ENCODE measurements around the gene SPPL3. TPM values are rescaled to one million over a fixed set of nuclear protein-coding genes. Genes with fewer than 3 reads are reported as not detected.

The SPPL3 gene
- total and polyA plus RNA-seq, 7 donors = 7.3 to 24.2 (median 17.5) TPM

DNA sequence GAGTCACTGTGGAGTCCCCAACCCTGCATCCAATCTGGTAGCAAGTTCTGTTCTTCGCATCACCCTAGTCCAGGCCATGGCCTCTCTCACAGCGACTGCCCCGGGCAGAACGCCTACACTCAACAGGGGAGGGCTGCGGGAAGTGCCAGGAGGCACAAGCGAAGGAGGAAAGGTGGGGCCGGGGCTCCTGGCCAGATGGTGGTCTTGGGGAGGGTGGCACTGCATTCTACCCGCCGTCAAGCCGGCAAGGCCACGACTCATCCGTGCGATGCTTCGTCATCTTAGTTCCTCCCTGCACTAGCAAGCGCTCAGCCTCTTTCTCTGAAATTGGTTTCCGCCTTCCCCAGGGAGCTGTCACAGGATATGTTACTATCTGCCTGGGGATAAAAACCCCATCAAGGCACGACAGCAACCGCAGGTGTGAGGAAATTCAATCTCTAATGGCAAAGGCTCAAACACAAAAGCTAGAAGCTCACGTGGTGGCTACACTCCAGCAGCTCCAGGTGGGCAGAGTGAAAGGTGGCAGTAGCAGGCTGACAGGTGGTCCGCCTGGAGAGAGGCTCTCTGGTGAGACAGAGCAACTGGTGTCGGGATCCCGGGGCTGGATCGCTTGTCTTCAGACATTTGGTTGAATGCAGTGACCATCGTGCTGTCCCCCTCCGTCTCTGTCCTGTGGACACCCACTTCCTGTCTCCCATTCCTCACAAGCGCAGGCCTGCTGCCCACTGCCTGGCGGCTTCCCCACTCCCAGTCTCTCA lies 144.4 kb downstream of the SPPL3 start:
- DNase-seq (no peak), ATAC-seq (no peak)
- intact Hi-C loops (cut with DNase I) = loop anchor here in 1 of 2 donors (10.0 kb wide), 1 partner anchor 75 kb away; no protein-coding TSS in a partner anchor
- peaks cover 45% of the 10 kb centered on the region for H3K4me1 ChIP-seq
- peaks cover 3 to 23% of the 10 kb centered on the region in 2 donors for H3K36me3 ChIP-seq (ENCODE audit: insufficient read depth in 1 of 2, low read depth in 1 of 2)
- no peaks in the 10 kb centered on the region for H3K27me3 ChIP-seq (ENCODE audit: insufficient read depth in 3 of 3, low read length in 2 of 3)
- peak overlapping the region; percentile 87 for H3K27ac ChIP-seq
- no peaks in the 10 kb centered on the region for H3K9me3 ChIP-seq
- H3K4me3 ChIP-seq = peak overlapping the region; percentile 41
- TF ChIP-seq, protein P1, sequence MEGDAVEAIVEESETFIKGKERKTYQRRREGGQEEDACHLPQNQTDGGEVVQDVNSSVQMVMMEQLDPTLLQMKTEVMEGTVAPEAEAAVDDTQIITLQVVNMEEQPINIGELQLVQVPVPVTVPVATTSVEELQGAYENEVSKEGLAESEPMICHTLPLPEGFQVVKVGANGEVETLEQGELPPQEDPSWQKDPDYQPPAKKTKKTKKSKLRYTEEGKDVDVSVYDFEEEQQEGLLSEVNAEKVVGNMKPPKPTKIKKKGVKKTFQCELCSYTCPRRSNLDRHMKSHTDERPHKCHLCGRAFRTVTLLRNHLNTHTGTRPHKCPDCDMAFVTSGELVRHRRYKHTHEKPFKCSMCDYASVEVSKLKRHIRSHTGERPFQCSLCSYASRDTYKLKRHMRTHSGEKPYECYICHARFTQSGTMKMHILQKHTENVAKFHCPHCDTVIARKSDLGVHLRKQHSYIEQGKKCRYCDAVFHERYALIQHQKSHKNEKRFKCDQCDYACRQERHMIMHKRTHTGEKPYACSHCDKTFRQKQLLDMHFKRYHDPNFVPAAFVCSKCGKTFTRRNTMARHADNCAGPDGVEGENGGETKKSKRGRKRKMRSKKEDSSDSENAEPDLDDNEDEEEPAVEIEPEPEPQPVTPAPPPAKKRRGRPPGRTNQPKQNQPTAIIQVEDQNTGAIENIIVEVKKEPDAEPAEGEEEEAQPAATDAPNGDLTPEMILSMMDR (IDR thresholded peaks at IDR 0.05) = no peak
- WGBS, 3 donors = 61 to 69% (median 65%) methylated on average over 27 of the region's 27 CpGs

DNA sequence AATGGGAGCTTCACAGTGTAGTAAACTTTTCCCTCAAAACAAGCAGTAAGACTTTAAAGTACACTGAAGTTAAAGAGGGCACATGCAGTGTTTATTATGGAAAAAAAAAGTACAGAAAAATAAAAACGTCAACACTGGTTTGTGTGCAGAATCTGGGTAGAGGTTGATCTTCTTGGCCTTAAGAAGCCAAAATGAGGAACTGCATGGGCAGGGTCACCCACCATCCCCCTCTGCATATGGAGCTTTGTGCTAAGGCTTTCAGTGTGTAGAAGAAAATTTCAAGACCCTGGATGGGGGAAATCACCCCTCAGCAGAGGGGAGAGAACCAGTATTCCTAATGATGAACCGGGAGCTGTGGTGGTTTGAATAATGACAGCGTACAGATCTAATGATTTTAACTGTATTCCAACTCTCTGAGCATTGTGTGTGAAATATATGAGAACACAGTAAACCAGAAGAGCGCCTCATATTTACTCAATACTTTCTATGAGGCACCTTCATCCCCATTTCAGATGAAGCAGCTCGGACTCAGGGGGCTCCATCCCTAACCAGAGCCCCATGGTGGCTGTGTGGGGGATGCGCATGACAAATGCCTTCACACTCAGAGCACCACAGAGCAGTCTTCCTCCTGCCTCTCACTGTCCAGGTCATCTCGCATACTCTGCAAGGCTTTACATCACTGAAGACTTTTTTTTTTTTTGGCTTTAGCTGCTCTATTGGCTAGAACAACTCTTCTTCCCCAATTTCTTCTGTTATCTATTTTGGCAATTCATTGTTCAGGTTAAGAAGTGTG lies 145.2 kb downstream of the SPPL3 start:
- Histone ChIP-seq H3K9me3 (no peaks in the 10 kb centered on the region), H3K36me3 (ENCODE audit: insufficient read depth in 1 of 2, low read depth in 1 of 2) (peaks cover 3 to 16% of the 10 kb centered on the region in 2 donors), H3K4me3 (no peak overlapping the region), H3K27ac (peak overlapping the region; percentile 87), H3K27me3 (ENCODE audit: insufficient read depth in 3 of 3, low read length in 2 of 3) (no peaks in the 10 kb centered on the region), H3K4me1 (peaks cover 45% of the 10 kb centered on the region)
- ATAC-seq (no peak), DNase-seq (no peak)
- intact Hi-C loops (cut with DNase I) = no loop called here
- WGBS, 3 donors = 84 to 95% (median 91%) methylated on average over 7 of the region's 7 CpGs
- TF ChIP-seq, protein P1 (IDR thresholded peaks at IDR 0.05) = no peak

DNA sequence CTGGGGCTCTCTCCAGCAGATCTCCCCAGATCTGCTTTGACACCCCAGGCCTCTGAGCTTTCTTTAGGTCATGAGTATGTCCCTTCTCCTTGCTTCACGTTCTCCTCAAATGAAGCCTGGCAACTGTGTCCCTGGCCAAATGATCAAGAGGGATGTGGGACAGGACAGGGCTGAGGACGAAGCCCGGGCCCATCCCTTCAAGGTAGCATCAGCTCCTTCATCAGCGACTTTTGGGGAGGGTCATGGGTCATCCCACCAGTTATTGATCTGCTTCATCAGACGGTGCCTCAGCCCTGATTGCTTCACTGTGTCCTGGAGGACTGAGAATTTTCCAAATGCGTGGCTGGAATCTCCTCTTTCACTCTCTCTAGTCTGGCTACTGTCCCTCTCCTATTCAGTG lies 146.2 kb downstream of the SPPL3 start:
- ATAC-seq = peak in 3 of 4 donors; percentile 1 to 16 (median 2)
- Histone ChIP-seq H3K36me3 (ENCODE audit: insufficient read depth in 1 of 2, low read depth in 1 of 2) (peaks cover 3 to 6% of the 10 kb centered on the region in 2 donors), H3K9me3 (no peaks in the 10 kb centered on the region), H3K4me3 (no peak overlapping the region), H3K27ac (peak overlapping the region; percentile 87), H3K27me3 (ENCODE audit: insufficient read depth in 3 of 3, low read length in 2 of 3) (no peaks in the 10 kb centered on the region), H3K4me1 (peaks cover 45% of the 10 kb centered on the region)
- DNase-seq = no peak
- intact Hi-C loops (cut with DNase I) = no loop called here
- WGBS, 3 donors = 40 to 64% (median 47%) methylated on average over 6 of the region's 6 CpGs
- TF ChIP-seq, protein P1 (IDR thresholded peaks at IDR 0.05) = no peak

DNA sequence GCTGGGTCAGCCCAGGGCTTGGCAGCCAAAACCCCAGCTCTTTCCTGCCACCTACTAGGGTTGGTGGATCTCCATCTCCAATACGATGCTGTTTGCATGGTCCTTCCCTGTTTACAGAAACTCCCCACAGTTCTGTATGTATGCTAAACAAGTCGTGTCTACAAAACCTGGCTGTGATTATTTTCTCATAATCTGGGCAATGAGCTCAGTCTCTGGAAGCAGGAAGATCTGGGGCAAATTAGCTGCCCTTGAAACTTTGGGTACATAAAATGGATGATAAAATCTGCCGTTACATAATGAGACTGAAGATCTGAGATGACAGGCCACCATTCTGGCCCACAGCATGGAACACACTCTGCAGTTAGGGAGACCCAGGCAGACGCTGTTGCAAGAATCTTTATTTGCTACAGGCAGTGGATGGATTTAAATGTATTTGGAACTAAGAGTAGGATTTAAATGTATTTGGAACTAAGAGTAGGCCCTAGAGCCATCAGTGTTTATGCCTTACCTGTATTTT lies 146.9 kb downstream of the SPPL3 start:
- intact Hi-C loops (cut with DNase I) = no loop called here
- Histone ChIP-seq H3K27me3 (ENCODE audit: insufficient read depth in 3 of 3, low read length in 2 of 3) (no peaks in the 10 kb centered on the region), H3K9me3 (no peaks in the 10 kb centered on the region), H3K4me3 (no peak overlapping the region), H3K36me3 (ENCODE audit: insufficient read depth in 1 of 2, low read depth in 1 of 2) (no peaks in the 10 kb centered on the region), H3K27ac (peak overlapping the region; percentile 87), H3K4me1 (peaks cover 43% of the 10 kb centered on the region)
- DNase-seq (no peak), ATAC-seq (no peak)
- WGBS, 3 donors = 61 to 70% (median 67%) methylated on average over 4 of the region's 4 CpGs
- TF ChIP-seq, protein P1 (IDR thresholded peaks at IDR 0.05) = no peak
